Spleen (tissue), 11 donors: Measurements from ENCODE around the gene CACNA1C. TPM values are rescaled to one million over a fixed set of nuclear protein-coding genes. Genes with fewer than 3 reads are reported as not detected.
A peak's percentile ranks its signal among the peaks of the same experiment; 100 is the strongest.

ENCODE experiments used
- DNase-seq: peaks from one replicate; pipeline ENCODE4 v3.0.0-alpha.2; 2020
- H3K27ac ChIP-seq, 8 donors: fragments of 200-600 bp; sonication (generic) in 7 of 8; 1 replicate in 4 of 8; 2 replicates in 4 of 8; pipeline versions ENCODE4 v1.5.0 to v1.8.0; 2016 to 2021; ENCODE audit warnings: inconsistent platforms in 4 of 8, mild to moderate bottlenecking in 4 of 8, moderate library complexity in 1 of 8
- H3K27me3 ChIP-seq, 7 donors: fragments of 200-600 bp; sonication (generic) in 6 of 7; replicated peaks in 1 of 7; 1 replicate in 4 of 7; 2 replicates in 3 of 7; pipeline versions ENCODE4 v1.5.0 to v1.8.0; 2016 to 2021; ENCODE audit warnings: inconsistent platforms in 3 of 7, mild to moderate bottlenecking in 1 of 7
- H3K36me3 ChIP-seq, 6 donors: fragments of 200-600 bp; sonication (generic) in 5 of 6; 1 replicate in 4 of 6; 2 replicates in 2 of 6; pipeline versions ENCODE4 v1.5.0 to v1.8.0; 2016 to 2021; ENCODE audit warnings: inconsistent platforms in 2 of 6
- H3K4me1 ChIP-seq, 6 donors: fragments of 200-600 bp; sonication (generic) in 5 of 6; 1 replicate in 3 of 6; 2 replicates in 3 of 6; pipeline versions ENCODE4 v1.5.0 to v1.8.0; 2016 to 2021; ENCODE audit warnings: inconsistent platforms in 3 of 6
- H3K4me3 ChIP-seq, 8 donors: fragments of 200-600 bp; sonication (generic) in 7 of 8; 1 replicate in 4 of 8; 2 replicates in 4 of 8; pipeline versions ENCODE4 v1.5.0 to v1.8.0; 2016 to 2021; ENCODE audit warnings: inconsistent platforms in 4 of 8, mild to moderate bottlenecking in 4 of 8, moderate library complexity in 2 of 8
- H3K9me3 ChIP-seq, 8 donors: fragments of 200-600 bp; sonication (generic) in 7 of 8; 1 replicate in 4 of 8; 2 replicates in 4 of 8; pipeline versions ENCODE4 v1.5.0 to v1.8.0; 2016 to 2021; ENCODE audit warnings: inconsistent platforms in 4 of 8
- POLR2A ChIP-seq, 3 donors: fragments of 450-650 bp; IDR thresholded peaks; one replicate each; pipeline ENCODE4 v1.5.1; 2017; ENCODE audit warnings: antibody characterized with exemption in 3 of 3, mild to moderate bottlenecking in 1 of 3
- POLR2AphosphoS5 ChIP-seq, 3 donors: sonication (generic); formaldehyde crosslinking; IDR thresholded peaks; one replicate each; pipeline ENCODE4 v1.5.1; 2017; ENCODE audit warnings: antibody characterized with exemption in 3 of 3
- WGBS, 5 donors: extraction: QIAGEN DNeasy Blood & Tissue Kit in 3 of 5; methylation state at CpG; one replicate each; pipeline versions ENCODE4 v1.1.5 to v1.1.7; 2013 to 2018; 5-methylcytosine and 5-hydroxymethylcytosine counted together
- intact Hi-C: fragments of 100-400 bp; cut with DNase I; formaldehyde crosslinking; loops from one replicate; pipeline ENCODE4 v1.15.0; 2023; ENCODE audit warnings: low total_unique reads
- polyA plus RNA-seq, 3 donors: library from polyadenylated mRNA; stranded (reverse); fragments of 200-250 nt; gene quantifications; one replicate each; pipeline ENCODE4 v1.2.1, GENCODE V29; 2013
- total RNA-seq, 7 donors: library from RNA; depleted of rRNA in 3 of 7; stranded (reverse); fragments of >200 nt in 3 of 7; fragmentation: NEBNext Ultra II Directional in 4 of 7; extraction: Animal tissue kit (Norgen Biotek cat#: 25700) in 4 of 7; gene quantifications; one replicate each; pipeline versions ENCODE4 v1.1.0 to v1.2.1, GENCODE V29; 2016 to 2021
- TF ChIP-seq, protein P1 (sequence below), 11 experiments: fragments of 200-600 bp in 7 of 11; fragments of 450-650 bp in 4 of 11; sonication (generic) in 4 of 11; IDR thresholded peaks in 8 of 11; conservative IDR thresholded peaks in 3 of 11; 1 replicate in 7 of 11; 2 replicates in 4 of 11; pipeline versions ENCODE4 v1.4.0 to v1.8.0; 2016 to 2021; ENCODE audit warnings: antibody characterized with exemption in 11 of 11, inconsistent platforms in 4 of 11, mild to moderate bottlenecking in 1 of 11
- donor health status: healthy with polysubstance abuse.
- donor health status: DM: no; HTN: no; CAD: no; lungs with moderate emphysema.
- donor health status: DM: no; HTN: no; CAD: no.
- donor health status: Bipolar disorder and iron deficiency.
- donor health status: healthy.
- donor health status: DM: no; HTN: no; CAD: no.
- donor health status: DM: yes; HTN: yes; CAD: no.

CACNA1C gene
- total and polyA plus RNA-seq, 10 donors = 0.67 to 27.6 (median 18.4) TPM

DNA sequence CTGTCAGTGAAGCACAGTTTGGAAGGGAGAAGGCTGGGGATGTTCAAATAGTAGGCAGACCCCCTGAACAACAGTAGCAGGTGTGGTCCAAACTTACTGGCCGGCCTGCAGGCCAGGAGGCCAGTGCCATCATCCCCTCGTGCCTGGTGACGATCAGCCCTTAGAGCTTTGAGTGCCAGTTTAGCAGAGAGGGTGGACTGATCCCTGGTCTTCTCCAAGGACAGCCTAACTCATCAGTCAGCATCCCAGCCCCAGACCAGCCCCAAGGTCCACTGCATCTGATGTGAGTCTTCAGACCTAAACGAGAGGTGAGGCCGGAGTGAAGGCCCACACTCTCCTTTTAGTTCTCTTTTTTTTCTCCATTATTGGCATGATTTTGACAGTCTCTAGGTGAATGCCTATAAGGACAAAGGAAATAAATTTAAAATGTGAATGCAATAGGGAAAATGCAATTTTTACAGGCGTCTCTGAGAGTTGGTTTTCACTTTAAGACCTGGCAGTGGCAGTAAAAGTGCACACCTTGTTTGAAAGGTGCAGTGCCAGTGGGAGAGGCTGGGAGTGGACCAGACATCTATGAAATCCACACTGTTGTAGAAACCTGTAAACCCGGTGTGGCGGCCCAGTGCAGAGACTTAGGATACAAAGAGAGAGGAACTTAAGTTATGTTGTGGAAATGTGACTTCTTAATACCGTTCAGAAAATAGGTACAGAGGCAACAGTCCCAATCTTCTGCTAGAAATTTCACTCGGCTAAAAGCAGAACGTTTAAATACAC is 311.2 kb downstream of the CACNA1C start:
- TF ChIP-seq, protein P1, sequence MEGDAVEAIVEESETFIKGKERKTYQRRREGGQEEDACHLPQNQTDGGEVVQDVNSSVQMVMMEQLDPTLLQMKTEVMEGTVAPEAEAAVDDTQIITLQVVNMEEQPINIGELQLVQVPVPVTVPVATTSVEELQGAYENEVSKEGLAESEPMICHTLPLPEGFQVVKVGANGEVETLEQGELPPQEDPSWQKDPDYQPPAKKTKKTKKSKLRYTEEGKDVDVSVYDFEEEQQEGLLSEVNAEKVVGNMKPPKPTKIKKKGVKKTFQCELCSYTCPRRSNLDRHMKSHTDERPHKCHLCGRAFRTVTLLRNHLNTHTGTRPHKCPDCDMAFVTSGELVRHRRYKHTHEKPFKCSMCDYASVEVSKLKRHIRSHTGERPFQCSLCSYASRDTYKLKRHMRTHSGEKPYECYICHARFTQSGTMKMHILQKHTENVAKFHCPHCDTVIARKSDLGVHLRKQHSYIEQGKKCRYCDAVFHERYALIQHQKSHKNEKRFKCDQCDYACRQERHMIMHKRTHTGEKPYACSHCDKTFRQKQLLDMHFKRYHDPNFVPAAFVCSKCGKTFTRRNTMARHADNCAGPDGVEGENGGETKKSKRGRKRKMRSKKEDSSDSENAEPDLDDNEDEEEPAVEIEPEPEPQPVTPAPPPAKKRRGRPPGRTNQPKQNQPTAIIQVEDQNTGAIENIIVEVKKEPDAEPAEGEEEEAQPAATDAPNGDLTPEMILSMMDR (IDR thresholded peaks at IDR 0.05 in 8 of 11, conservative IDR thresholded peaks at IDR 0.05 in 3 of 11) = no peak
- TF ChIP-seq POLR2AphosphoS5 (IDR thresholded peaks at IDR 0.05) (no peak), POLR2A (IDR thresholded peaks at IDR 0.05) (no peak)
- DNase-seq = no peak
- no peaks in the 10 kb centered on the region for H3K9me3 ChIP-seq
- WGBS, 5 donors = 82 to 87% (median 84%) methylated on average over 11 of the region's 11 CpGs
- H3K27ac ChIP-seq = peak overlapping the region in 1 of 8 donors; percentile 42
- H3K36me3 ChIP-seq = no peaks in the 10 kb centered on the region
- no peak overlapping the region for H3K4me3 ChIP-seq
- H3K27me3 ChIP-seq = no peaks in the 10 kb centered on the region
- peaks cover 0 to 34% (median 8%) of the 10 kb centered on the region in 6 donors for H3K4me1 ChIP-seq
- intact Hi-C loops = no loop called here

DNA sequence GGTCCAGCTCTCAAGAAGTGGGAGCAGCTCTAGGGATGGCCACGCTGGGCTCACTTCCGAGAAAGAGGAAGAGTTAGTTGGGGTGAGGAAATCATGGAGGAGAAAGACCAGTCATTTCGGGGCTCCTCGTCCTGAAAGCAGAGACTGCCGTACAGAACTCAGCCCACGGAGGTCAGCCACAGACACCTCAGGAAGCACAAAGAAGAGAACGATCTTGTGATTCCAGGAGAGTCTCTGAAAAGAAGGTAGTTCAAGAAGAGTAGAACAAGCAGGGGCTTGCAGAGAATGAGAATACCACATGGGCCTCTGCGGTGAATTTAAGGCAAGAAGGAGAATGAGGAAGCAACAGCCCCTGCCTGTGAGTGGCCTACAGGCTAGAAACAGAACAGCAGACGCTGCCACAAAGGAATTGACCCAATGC is 311.9 kb downstream of the CACNA1C start:
- no peak for DNase-seq
- no peak overlapping the region for H3K4me3 ChIP-seq
- H3K27me3 ChIP-seq = no peaks in the 10 kb centered on the region
- intact Hi-C loops = no loop called here
- H3K36me3 ChIP-seq = no peaks in the 10 kb centered on the region
- peaks cover 0 to 28% (median 2%) of the 10 kb centered on the region in 6 donors for H3K4me1 ChIP-seq
- 37 to 71% (median 47%) methylated on average over 9 of the region's 9 CpGs for WGBS, 5 donors
- no peaks in the 10 kb centered on the region for H3K9me3 ChIP-seq
- TF ChIP-seq POLR2A (IDR thresholded peaks at IDR 0.05) = no peak
- TF ChIP-seq, protein P1 (IDR thresholded peaks at IDR 0.05 in 8 of 11, conservative IDR thresholded peaks at IDR 0.05 in 3 of 11) = no peak
- no peak for TF ChIP-seq POLR2AphosphoS5 (IDR thresholded peaks at IDR 0.05)
- H3K27ac ChIP-seq = peak overlapping the region in 1 of 8 donors; percentile 42

DNA sequence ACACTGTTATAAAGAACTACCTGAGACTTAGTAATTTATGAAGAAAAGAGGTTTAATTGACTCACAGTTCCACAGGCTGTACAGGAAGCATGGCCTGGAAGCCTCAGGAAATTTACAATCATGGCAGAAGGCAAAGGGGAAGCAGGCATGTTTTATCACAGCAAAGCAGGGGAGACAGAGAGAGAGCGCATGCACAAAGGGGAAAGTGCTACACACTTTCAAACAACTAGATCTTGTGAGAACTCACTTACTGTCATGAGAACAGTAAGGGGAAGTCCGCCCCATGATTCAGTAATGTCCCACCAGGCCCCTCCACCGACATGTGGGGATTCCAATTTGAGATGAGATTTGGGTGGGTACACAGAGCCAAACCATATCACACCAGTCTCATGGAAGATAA is 313.9 kb downstream of the CACNA1C start:
- H3K27me3 ChIP-seq = no peaks in the 10 kb centered on the region
- WGBS, 5 donors = 62 to 75% (median 65%) methylated on average over 3 of the region's 3 CpGs
- intact Hi-C loops = no loop called here
- no peaks in the 10 kb centered on the region for H3K9me3 ChIP-seq
- no peak overlapping the region for H3K27ac ChIP-seq
- H3K36me3 ChIP-seq = no peaks in the 10 kb centered on the region
- TF ChIP-seq POLR2AphosphoS5 (IDR thresholded peaks at IDR 0.05) = no peak
- H3K4me1 ChIP-seq = peaks cover 0 to 21% (median 0%) of the 10 kb centered on the region in 6 donors
- H3K4me3 ChIP-seq = no peak overlapping the region
- no peak for DNase-seq

DNA sequence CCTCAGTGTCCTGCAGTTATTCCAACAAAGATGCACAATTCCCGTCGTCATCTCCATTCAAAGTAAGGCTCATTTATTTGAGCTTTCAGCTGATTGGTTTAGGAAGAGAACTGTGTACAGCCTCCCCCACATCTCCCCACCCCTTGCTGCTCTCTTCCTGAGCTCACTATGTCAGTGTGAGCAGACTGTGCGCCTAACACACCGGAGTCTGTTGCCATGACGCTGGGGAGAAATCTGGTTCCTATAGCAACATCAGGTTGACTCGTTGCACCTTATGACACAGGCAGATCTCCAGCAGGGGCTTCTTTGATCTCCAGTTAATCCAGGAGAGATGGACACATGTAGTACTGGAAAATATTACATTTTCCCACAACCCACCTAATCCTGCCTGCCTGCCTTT is 319.4 kb downstream of the CACNA1C start:
- TF ChIP-seq POLR2A (IDR thresholded peaks at IDR 0.05) = no peak
- Histone ChIP-seq H3K4me3 (no peak overlapping the region), H3K27me3 (no peaks in the 10 kb centered on the region), H3K9me3 (no peaks in the 10 kb centered on the region), H3K27ac (no peak overlapping the region), H3K36me3 (no peaks in the 10 kb centered on the region), H3K4me1 (no peaks in the 10 kb centered on the region)
- intact Hi-C loops = no loop called here
- 81 to 94% (median 85%) methylated on average over 6 of the region's 6 CpGs for WGBS, 5 donors
- DNase-seq = no peak

DNA sequence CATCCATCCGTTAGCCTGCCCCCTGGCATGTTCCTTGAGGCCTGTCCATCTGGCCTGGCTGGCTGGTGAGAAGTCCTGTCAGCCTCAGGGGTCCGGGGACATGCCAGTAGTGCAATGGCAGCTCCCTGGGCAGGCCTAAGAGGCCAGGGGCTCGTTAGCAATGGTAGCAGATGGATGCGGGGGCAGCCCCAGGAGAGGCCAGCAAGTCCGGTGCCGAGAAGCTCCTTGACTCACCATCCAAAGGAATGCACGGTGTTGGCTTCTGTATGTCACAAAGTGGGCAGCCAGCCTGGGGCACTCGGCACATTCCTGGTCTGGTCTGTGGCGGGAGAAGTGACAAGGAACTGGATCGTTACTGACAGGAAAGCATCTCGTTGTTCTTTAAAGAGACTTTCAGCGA is 319.9 kb downstream of the CACNA1C start:
- intact Hi-C loops = no loop called here
- Histone ChIP-seq H3K27me3 (no peaks in the 10 kb centered on the region), H3K36me3 (no peaks in the 10 kb centered on the region), H3K9me3 (no peaks in the 10 kb centered on the region), H3K4me3 (no peak overlapping the region), H3K4me1 (no peaks in the 10 kb centered on the region), H3K27ac (no peak overlapping the region)
- TF ChIP-seq, protein P1 (IDR thresholded peaks at IDR 0.05 in 8 of 11, conservative IDR thresholded peaks at IDR 0.05 in 3 of 11) = no peak
- TF ChIP-seq POLR2A (IDR thresholded peaks at IDR 0.05) (no peak), POLR2AphosphoS5 (IDR thresholded peaks at IDR 0.05) (no peak)
- no peak for DNase-seq
- 84 to 90% (median 85%) methylated on average over 12 of the region's 12 CpGs for WGBS, 5 donors
